T follicular helper cell (primary cell): Measurements from ENCODE around the gene PNPLA7.

ENCODE experiments used
- DNase-seq: peaks from one replicate; pipeline ENCODE4 v3.0.0-alpha.2; 2020; ENCODE audit warnings: low read depth

The PNPLA7 gene

DNA sequence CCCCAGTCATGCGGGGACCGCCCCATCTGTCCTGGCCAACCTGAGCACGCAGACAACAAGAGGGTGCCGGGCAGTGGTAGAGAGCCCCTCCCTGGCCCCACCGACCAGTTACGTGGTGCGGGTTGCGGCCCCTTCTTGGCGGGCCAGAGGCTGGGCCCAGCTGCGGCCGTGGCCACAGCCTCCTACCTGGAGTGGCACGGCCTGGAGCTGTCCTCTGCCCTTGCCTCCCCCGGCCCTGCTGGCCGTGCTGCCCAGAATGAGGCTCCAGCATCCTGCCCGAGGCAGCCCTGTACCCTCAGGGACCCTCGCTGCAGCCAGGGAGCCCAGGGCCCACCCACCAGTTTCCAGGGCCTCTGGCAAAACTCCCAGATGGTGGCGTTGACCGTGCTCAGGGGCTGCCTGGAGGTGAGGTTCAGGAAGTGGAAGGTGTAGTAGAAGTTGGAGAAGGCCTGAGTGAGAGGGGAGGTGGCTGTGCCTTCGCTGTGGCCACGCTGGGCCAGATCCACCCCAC lies 114.8 kb downstream of the PNPLA7 start:
- DNase-seq = no peak

DNA sequence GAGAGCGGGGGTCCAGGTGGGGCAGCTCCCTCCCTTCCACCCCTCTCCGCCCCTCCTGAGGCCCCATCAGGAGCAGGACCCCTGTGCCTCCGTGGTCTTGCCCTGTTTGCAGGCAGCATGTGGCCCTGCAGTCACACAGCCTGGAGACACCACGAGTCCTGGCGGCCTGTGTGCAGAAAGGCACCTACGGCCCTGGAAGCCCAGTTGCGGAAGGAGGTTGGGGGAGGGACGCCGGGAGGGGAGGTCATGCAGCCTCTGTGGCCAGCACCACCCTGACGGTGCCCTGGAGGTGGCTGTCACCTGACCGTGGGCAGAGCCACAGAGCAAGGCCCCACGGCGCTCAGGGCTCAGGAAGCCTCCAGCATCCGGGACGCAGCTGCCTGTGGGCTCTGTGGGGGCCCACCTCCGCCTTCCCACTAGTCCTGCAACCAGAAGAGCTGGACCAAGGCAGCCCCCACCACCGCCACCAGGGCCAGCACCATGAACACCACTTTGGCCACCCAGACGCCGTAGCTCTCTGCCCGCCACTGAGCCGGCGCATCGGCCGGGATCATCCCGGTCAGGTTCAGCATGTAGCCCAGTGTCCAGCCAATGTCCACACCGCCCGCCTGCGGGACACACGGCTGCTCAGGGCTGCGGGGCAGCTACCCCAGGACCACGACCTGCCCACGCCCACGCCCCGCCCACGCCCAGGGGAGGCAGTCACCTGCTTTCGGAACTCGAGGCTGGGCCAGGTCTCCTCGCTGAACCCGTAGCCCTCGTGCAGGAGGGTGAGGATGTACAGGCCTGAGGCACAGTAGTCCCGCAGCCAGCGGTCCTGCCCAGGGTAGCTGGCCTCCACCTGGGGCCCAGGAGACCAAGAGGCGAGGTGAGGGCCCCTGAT lies 115.5 kb downstream of the PNPLA7 start:
- no peak for DNase-seq

DNA sequence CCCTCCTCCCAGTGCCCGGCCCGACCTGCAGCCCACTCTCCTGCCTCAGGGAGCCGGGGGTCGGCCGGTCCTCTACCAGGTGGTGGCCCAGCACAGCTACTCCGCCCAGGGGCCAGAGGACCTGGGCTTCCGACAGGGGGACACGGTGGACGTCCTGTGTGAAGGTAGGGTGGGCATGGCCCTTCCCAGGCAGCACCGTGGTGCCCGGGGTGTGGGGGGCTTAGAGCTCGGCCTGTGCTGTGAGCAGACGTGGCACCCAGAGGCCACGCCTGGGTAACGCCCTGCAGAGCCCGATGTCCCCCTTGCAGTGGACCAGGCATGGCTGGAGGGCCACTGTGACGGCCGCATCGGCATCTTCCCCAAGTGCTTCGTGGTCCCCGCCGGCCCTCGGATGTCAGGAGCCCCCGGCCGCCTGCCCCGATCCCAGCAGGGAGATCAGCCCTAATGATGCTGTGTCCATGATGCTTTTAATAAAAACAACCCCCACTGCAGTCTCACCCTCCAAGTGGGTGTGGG lies 116.2 kb downstream of the PNPLA7 start:
- no peak for DNase-seq

DNA sequence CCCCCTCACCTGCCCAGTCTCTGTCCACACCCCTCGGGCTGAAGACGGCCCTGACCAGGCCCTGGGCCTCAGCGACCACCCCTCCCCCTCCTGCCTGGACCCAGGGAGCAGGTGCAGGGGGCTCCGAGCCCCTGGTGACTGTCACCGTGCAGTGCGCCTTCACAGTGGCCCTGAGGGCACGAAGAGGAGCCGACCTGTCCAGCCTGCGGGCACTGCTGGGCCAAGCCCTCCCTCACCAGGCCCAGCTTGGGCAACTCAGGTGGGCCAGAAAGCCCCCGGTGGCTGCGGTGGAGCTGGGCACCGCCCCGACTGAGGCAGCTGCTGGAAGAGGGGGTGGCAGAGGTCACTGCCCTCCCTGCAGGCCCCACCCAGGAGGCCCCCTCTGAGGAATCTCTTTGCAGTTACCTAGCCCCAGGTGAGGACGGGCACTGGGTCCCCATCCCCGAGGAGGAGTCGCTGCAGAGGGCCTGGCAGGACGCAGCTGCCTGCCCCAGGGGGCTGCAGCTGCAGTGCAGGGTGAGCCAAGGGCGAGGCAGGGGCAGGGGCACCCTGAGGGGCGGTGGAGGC lies 116.8 kb downstream of the PNPLA7 start:
- no peak for DNase-seq

DNA sequence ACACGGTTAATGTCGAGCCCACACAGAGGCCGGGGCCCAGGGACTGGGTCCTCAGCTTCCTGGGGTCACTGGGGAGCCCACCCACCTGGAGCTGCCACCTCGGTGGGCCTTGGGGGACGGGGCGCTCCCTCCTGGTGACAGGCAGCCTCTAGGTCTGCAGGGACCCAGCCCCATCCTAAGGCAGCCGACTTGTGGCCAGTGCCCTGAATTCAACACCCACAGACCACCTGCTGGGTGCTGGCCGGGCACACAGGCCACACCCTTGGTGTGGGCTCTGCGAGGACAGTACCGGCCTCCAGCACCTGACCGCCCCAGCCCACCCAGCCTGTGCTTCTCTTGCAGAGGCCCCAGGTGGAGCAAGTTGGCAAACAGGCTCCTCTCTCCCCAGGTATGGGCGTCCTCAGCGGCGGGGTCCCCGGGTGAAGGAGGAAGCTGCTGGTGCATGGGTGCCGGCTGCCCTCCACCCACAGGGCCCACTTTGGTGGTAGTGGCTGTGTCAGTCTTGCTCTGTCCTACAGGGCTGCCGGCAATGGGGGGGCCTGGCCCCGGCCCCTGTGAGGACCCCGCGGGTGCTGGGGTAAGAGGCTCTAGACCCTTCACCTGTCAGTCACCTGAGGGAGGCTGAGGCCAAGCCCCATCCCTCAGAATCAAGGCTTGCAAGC lies 117.4 kb downstream of the PNPLA7 start:
- no peak for DNase-seq

DNA sequence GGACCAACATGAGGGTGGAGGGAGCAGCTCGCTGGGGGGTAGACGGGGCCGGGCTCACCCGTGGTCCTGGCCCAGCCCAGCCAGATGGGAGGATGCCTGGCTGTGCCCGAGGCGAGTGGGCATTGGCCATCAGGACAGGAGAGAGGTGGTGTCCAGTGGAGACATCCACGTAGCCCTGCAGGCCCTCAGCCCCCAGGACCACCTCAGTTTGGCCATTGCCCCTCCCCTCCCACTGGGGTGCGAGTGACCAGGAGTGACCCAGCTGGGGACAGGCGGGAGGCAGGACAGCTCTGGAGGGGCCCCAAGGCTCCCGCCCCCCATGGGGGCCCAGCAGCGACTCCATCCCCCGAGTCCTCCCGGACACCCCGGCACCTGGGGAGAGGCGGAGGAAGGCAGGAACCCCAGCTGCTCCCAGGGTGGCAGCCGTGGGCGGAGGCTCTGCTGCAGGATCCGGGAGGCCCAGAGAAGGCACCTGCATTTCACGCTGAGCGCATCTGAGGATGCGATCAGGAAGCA lies 118.7 kb downstream of the PNPLA7 start:
- no peak for DNase-seq

DNA sequence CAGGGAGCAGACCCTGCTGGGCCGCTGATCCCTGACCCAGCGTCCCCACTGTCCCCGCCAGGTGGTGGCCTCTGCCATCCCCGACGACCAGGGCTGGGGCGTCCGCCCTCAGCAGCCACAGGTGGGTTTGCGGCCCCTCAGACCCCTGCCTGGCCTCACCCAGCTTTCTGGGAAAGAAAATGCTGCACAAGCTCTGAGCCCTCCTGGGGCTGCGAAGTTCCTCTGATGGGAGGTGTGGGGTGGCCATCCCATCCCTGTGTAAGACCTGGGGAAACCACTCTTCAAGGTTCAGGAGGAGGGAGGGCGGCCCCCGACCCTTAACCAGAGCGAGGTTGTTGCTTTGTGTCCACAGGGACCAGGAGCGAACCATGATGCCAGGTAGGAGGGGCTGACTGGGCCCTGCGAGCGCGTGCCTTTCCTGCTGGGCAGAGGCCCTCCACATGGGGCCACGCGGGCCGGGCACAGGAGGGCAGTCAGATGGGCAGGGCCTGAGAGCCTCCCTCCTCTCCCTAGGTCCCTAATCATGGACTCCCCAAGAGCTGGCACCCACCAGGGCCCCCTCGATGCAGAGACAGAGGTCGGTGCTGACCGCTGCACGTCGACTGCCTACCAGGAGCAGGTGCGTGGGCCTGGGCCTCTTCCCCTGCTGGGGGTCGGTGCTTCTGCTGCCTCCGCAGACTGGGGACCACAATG lies 119.3 kb downstream of the PNPLA7 start:
- no peak for DNase-seq

DNA sequence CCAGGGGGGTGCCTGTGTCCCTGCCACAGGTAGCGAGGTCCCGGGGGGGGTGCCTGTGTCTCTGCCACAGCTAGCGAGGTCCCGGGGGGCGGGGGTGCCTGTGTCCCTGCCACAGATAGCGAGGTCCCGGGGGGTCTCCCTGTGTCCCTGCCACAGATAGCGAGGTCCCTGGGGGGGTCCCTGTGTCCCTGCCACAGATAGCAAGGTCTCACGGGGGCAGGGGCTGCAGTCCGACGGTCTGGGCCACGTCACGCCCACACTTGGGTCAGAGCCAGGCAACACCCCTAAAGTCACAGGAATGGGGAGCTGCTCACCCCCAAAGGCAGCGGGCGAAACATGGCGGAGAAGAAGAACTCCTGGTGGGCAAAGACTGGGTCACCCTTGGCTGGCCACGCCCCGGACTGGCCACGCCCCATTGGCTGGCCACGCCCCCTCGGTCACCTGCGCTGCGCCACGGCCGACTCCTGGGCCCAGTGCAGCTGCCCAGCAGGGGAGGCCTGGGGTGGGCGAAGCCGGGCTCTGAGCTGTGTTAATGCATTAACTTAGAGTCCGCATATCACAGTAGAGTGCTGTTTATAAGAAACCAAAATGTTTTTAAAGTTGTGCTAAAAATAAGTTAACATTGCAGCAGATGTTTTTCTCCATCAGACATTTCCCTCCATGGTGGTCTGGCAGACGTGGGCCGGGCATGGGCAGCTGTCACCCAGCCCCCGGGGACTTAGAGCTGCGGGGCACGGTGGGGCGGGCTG lies 120.1 kb downstream of the PNPLA7 start:
- DNase-seq = no peak

DNA sequence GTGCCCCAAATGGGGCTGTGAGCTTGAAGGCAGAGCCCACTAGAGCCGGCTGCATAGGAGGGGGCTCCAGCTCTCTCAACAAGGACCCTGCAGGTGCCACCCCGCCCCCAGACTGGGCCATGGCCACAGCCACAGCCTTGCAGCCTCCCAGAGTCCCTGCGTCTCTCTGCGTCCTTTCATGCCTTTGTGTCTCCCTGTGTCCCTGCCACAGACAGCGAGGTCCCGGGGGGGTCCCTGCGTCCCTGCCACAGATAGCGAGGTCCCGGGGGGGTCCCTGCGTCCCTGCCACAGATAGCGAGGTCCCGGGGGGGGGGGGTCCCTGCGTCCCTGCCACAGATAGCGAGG lies 120.7 kb downstream of the PNPLA7 start:
- no peak for DNase-seq

DNA sequence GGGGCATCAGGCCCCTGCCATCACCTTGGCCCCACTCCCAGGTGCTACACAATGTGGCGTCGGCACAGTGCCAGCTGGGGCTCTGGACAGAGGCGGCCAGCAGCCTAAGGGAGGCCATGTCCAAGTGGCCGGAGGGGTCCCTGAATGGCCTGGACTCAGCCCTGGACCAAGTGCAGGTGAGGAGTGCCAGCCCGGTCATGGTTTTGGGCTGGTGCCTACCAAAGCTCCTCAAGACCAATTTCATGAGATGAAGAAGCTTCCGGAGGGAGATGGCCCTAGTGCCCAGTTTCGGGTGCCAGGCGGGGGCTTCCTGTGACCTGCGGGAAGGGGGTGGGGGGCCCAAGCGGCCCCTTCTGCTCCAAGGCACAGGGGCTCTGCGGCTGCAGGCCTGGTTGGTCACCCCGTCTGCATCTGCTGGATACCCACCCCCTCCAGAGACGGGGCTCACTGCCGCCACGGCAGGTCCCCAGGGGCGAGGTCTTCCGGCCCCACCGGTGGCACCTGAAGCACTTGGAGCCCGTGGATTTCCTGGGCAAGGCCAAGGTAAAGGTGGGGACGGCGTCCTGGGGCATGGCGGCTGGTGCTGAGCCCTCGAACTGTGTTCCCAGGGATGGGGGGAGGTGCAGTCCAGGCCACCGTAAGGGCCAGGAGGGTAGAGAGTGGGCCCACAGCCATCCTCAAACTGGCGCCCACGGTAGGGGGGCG lies 121.2 kb downstream of the PNPLA7 start:
- DNase-seq = no peak

DNA sequence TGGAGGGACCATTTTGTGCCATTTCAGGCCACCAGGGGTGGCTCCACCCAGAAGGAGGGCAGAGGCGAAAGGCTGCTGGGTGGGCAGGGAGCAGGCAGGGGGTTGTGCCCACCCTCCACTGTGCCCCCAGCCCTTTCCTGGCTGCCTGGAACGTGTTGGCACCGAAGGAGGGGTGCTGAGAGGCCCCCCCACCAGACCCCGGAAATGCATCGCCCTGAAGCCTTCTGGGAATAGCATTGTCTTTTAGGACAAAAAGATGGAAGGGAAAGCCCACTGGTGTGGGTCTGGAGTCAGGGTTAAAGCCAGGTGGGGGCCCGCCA lies 121.9 kb downstream of the PNPLA7 start:
- no peak for DNase-seq

DNA sequence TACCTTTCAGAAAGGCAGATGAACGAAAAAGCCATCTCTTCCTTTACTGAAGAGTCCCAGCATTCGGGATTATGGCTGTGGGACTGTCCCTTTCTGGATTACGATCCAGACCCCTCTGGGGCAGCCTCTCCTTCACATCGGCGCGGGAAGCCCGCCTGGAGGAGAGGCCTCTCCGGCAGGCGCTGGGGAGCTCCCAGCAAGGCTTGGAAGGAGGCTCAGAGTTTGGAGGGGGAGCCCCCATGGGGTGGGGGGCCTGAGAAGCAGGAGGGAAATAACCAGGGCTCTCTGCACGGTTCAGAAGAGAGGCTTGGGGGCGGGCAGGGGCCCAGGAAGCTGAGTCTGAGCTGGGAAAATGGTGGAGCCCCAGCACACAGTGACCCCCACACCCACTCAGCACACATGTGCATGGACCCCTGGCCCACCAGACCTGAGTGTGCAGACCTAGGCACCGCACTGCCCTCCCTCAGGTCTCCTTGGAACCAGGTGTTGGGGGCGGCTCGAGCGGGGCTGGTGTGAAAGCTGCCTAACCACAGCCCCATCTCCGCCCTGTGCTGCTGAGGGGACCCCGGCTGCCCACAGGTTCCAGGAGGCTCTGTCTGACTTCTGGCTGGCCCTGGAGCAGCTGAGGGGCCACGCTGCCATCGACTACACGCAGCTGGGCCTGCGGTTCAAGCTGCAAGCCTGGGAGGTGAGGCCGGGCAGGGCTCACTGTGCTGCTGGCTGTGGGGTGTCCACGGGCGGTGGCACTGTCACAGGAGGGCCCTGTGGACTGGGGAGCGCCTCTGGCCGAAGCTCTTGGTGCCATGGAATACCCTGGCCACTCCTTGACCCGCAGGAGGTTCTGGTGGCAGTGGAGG lies 122.5 kb downstream of the PNPLA7 start:
- no peak for DNase-seq

DNA sequence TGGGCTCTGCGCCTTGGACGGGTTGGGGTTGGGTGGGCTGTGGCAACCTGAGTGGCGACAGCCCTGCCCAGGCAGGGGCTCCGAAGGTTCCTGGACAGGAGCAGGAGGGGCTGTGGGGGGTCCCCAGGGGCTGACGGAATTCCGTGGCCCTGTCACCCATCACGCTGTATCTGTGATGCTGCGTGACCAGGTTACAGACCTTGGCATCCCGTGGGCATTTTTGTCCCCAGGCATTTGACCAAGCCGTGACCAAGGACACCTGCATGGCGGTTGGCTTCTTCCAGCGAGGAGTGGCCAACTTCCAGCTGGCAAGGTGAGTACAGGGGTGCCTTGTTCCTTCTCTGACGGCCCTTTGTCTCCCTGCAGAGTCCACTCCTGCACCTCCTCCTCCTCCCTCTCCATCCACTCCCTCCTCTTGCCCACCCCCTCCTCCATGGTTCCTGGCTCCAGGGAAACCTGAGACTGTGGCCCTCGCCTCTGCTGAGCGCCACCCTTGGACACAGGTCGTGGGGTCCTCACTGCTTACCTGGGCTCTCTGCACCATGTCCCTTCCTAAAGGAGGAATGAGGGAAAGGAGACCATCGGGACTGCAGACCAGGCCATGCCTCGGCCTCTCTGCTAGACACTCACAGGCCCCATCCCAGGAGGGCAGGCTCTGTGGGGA lies 124.1 kb downstream of the PNPLA7 start:
- no peak for DNase-seq

DNA sequence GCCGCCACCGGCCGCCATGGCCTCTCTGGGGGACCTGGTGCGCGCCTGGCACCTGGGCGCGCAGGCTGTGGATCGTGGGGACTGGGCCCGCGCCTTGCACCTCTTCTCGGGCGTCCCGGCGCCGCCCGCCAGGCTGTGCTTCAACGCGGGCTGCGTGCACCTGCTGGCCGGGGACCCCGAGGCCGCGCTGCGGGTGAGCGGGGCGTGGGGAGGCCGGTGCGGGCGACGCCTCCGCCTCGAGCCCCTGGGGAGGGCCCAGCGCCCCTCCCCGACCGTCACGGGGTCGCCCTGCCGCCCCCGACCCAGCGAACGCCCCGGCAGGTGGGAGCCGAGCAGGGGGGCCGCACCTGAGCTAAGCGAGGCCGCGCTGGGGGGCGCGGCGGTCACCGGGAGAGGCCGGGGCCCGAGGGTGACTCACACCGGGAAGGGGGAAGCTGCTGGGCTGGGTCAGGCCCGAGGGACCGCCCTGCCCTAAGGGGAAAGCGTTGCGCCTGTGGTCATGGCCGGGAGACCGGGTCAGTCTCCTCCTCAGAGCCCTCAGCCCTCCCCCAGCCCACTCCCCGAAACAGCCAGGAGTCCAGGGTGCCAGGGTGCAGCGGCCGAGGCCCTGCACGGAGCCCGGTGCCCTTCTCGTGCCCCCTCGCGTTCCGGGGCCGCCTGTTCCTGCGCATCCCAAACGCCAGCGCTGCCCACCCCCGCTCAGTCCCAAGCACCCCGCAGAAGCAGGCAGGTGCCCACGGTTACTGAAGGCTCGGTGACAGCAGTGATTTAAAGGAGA lies 126.5 kb downstream of the PNPLA7 start:
- no peak for DNase-seq

DNA sequence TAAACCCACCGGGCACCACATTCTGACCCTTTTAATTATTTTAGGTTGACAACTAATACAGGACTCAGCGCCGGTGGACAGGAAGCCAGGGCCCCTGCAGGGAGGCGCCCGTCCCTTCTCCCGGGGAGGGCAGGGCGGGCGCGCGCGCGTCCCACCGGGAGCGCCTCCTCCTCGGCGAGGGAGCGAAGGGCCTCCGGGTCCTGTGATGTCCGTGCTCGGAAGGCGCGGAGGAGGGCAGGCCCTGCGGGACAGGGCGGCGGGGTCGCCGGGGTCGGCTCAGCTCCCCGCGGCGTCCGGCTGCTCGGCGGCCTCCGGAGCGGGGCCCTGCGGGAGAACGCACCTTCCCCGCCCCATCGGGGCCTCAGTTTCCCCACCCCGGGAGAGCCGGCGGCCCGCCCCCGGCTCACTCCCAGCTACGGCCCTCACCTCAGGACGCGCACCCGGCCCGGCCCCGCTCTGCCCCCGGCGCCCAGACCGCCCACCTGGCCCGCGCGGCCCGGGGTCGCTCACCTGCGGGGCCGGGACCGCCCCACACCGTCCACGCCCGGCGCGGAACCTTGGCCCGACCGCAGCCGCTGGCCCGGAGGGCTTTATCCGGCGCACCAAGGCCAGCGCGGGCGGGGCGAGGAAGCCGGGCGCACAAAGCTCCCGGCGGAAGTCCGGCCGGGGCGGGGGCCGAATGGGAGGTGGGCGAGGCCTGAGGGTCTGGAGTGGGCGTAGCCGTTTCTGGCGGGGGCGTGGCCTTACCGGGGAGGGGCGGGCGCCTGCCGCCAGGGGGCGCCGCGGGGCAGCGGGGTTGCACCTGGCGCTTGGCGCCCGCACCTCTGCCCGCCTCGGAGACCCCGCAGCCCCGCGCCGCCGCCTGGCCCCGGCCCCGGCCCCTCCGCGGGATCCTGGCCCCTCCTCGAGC lies 127.3 kb downstream of the PNPLA7 start, which contains the start of the genes EXD3 and NOXA1:
Gene EXD3, minus strand, starts transcription at position 559 of the 910 bp plus-strand sequence. CDS start 27,805 bp downstream, outside the sequence.
Gene NOXA1, plus strand, starts transcription at position 790 of the 910 bp plus-strand sequence. CDS start 137 bp downstream, outside the sequence.
- peak; percentile 86 for DNase-seq

DNA sequence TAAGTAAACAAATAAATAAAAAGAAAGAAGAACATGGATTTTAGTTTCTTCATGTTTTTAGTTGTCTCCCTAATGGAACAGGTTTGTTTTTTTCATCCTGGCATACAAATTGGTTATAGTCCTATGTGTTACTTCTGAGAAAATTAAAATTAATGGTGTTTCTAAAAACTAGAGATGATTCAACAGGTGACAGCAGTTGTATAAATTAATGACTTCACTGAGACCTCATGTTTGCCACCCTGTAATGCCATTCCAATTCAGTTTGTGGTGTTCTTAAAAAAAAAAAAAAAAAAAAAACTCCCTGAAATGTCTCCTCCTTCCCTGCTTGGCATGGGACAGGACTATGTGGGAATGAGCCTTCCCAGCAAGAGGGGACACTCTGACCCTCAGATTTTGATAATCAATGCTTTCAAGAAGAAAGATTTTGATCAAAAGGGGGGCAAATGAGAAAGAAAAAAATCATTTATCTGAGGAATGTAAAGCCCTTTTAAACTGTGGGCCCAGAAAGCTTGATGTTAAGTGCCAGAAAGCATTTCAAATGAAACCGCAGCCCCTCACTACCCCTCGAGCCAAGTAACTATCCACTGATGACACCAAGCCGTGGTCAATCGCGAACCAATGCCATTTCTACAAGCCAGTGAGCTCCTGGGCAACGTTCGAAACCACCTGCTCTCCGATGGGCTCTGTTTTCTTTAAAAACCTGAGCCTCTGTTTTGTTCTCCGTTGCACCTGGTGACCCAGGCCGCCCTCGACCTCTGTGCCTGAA lies 128.2 kb downstream of the PNPLA7 start:
- no peak for DNase-seq
